ENCODE data around the gene CD4.

DNA sequence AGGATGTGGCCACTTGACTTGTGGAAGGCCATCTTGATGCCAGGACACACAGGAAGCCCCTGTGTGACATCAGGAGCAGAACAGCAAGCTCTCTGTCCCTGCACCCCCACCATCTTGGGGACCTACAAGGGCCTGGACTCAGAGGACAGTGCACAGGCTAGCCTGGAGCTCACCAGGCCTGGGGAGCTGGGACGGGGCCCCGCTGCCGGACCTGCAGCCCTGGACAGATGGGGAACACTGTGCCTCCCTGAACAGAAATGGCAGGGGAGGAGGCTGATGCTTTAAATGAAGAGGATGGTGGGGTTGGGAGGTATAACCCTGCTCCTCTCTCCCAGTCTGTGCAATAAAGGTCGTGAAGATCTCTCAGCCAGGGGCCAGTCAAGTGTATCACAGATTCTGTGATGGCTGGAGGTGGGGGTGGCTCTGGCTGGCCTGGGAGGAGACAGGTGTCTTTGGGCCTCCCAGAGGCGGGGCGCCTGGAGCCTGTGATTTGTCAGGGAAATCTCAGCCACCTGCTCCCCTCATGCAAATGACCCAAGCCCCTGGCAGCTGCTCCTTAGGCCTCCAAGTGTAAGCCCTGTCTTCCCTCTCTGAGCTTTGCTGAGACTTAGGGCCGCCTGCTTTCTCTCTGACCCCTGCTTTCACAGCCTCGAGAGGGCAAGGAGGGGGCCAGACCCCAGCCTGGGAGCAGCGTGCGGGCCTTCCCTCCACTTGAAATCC is 50.3 kb downstream of the CD4 start:
- TF ChIP-seq CTCF (conservative IDR thresholded peaks at IDR 0.05 in 1 of 2, IDR thresholded peaks at IDR 0.05 in 1 of 2; ENCODE audit: low read depth in 1 of 2, low read length in 2 of 2): no peak
- TF ChIP-seq EZH2 (IDR thresholded peaks at IDR 0.05; ENCODE audit: low read length, missing control alignments): no peak

All from fibroblast of lung (primary cell).